Sciatic nerve (tissue), 2 donors: Measurements from ENCODE around the gene PNPLA6. TPM values are rescaled to one million over a fixed set of nuclear protein-coding genes. Genes with fewer than 3 reads are reported as not detected.
"Not testable (repeated sequence)": the region's sequence is repeated elsewhere in the genome, so short reads cannot be mapped to it uniquely, and the experiment has no call there.

Experiments
- ATAC-seq: fragments of 200-7000 bp; cut with Tn5 transposase; one replicate; pipeline ENCODE4 v1.9.1; 2020; ENCODE audit warnings: mild to moderate bottlenecking, moderate library complexity
- DNase-seq: peaks from one replicate; pipeline ENCODE4 v3.0.0-alpha.2; 2020; ENCODE audit warnings: low spot score
- intact Hi-C: fragments of 100-400 bp; cut with DNase I; formaldehyde crosslinking; loops from one replicate; pipeline ENCODE4 v1.14.2; 2022
- total RNA-seq: library from RNA; stranded (reverse); fragmentation: NEBNext Ultra II Directional; extraction: Animal tissue kit (Norgen Biotek cat#: 25700); gene quantifications from one replicate; pipeline ENCODE4 v1.2.1, GENCODE V29; 2021
- donor health status: DM: no; HTN: no; CAD: no.
- donor health status: DM: no; HTN: no; CAD: no.

Gene PNPLA6
- total RNA-seq, 1 donor from 2014 or later, result 133 TPM

DNA sequence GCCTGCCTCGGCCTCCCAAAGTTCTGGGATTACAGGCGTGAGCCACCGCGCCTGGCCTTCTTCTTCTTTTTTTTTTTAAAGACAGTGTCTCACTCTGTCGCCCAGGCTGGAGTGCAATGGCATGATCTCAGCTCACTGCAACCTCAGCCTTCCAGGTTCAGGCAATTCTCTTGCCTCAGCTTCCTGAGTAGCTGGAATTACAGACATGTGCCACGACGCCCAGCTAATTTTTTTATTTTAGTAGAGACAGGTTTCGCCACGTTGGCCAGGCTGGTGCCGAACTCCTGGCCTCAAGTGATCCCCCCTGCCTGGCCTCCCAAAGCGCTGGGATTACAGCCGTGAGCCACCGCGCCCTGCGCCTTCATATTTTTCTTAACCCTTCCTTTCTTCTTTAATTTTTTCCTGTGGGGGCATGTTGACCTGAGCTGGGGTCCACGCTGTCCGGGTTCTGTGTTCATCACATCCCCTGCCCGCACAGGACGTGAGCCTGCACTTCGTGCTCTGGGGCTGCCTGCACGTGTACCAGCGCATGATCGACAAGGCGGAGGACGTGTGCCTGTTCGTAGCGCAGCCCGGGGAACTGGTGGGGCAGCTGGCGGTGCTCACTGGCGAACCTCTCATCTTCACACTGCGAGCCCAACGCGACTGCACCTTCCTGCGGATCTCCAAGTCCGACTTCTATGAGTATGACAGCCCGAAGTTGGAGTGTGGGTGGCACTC lies 14.1 kb downstream of the PNPLA6 start:
- DNase-seq (no peak), ATAC-seq (no peak)
- intact Hi-C loops, result no loop called here

DNA sequence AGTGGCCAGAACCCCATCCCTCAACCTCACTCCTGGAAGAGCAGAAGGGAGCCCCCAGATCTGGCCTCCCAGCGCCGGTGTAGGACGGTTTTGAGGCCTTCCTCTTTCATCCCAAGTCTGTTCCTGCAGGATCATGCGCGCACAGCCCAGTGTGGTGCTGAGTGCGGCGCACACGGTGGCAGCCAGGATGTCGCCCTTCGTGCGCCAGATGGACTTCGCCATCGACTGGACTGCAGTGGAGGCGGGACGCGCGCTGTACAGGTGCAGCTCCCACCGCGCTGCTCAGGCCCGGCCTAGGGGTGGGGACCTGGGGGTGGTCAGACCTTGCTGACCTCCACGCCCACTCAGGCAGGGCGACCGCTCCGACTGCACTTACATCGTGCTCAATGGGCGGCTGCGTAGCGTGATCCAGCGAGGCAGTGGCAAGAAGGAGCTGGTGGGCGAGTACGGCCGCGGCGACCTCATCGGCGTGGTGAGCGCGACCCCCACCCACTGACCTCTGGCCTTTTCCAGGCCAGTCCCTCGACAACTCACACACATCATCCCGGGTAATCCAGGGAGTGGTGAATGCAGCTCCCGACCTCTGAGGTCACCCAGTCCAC lies 14.8 kb downstream of the PNPLA6 start:
- DNase-seq, result no peak
- peak; percentile 18 for ATAC-seq
- intact Hi-C loops, result no loop called here

DNA sequence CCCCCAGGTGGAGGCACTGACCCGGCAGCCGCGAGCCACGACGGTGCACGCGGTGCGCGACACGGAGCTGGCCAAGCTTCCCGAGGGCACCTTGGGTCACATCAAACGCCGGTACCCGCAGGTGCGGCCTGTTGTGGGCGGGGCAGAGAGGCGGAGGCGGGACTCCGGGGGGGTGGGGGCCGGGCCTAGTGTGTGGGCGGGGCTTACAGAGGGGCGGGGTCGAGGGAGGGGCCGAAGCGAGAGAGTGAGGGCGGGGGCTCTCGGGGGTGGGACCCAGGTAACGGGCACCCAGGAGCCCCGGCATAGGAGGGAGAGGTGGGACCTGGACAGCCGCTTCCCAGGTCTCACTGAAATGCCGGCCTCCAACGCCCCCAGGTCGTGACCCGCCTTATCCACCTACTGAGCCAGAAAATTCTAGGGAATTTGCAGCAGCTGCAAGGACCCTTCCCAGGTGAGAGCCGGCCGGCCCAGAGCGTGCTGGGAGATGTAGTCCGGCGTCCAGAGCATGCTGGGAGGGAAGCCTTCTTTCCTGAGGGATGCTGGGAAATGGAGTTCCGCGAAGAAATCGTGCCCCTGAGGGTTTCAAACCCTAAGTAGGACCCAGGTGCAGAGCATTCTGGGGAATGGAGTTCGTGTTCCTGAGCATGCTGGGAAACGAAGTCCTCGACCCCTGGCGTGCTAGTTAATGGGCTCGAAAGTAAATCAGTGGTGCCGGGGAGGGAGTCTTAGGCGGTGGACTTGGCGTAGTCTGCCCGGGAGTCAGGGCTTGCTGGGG lies 15.7 kb downstream of the PNPLA6 start:
- intact Hi-C loops, result no loop called here
- ATAC-seq, result peak; percentile 93
- DNase-seq, result peak; percentile 74

DNA sequence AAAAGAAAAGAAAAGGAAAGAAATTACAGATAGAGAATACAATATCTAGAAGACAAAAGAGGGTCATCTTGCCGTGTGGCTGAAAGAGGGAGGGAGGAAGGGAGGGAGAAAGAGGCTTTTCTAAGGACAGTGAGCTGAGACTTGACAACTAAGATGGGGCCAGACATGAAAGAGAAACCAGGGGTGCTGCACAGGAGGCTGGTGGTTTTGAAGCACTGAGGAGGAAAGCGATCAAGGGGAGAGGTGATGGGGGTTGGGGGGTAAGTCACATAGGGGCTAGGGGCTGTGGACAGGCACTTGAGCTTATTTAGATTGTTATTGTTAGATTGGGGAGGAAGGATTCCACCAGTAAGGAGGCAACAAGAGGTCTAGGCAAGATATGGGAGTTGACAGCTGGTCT lies 17.3 kb downstream of the PNPLA6 start:
- DNase-seq (no peak), ATAC-seq (no peak)
- intact Hi-C loops, result no loop called here

DNA sequence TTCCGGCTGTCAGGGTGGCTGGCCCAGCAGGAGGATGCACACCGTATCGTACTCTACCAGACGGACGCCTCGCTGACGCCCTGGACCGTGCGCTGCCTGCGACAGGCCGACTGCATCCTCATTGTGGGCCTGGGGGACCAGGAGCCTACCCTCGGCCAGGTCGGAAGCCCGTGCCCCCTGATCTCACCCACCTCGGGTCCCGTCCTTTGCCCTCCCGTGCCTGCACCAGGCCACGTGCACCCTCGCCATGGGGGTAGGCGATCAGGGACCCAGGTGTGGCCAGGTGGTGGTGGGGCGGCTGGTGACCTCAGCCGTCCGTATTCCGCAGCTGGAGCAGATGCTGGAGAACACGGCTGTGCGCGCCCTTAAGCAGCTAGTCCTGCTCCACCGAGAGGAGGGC lies 19.0 kb downstream of the PNPLA6 start:
- intact Hi-C loops, result no loop called here
- ATAC-seq, result no peak
- no peak for DNase-seq

DNA sequence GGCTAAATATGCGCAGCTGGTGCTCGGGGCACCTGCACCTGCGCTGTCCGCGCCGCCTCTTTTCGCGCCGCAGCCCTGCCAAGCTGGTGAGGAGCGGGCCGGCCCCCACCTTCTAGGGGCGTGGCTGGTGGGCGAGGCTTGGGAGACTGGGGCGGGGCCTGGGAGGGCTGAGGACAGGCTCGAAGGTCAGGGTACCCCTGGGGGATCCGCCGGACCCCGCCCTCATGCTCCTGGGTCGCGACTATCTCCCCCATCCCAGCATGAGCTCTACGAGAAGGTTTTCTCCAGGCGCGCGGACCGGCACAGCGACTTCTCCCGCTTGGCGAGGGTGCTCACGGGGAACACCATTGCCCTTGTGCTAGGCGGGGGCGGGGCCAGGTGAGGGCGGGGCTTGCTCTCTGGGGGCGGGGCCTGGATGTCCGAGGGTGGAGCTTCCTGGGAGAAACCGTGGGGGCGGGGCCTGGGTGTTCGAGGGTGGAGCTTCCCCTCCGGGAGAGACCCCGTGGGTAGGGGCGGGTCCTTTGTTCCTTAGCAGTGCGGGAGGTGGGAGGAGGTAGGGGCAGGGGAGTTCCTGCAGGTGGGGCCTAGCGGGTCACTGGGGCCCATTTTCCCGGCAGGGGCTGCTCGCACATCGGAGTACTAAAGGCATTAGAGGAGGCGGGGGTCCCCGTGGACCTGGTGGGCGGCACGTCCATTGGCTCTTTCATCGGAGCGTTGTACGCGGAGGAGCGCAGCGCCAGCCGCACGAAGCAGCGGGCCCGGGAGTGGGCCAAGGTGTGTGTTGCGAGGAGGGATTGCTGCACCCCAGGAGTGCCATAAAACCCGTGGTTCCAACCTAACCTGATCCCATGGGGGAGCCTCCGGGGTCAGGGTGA lies 19.7 kb downstream of the PNPLA6 start:
- DNase-seq (no peak), ATAC-seq (no peak)
- intact Hi-C loops, result no loop called here

DNA sequence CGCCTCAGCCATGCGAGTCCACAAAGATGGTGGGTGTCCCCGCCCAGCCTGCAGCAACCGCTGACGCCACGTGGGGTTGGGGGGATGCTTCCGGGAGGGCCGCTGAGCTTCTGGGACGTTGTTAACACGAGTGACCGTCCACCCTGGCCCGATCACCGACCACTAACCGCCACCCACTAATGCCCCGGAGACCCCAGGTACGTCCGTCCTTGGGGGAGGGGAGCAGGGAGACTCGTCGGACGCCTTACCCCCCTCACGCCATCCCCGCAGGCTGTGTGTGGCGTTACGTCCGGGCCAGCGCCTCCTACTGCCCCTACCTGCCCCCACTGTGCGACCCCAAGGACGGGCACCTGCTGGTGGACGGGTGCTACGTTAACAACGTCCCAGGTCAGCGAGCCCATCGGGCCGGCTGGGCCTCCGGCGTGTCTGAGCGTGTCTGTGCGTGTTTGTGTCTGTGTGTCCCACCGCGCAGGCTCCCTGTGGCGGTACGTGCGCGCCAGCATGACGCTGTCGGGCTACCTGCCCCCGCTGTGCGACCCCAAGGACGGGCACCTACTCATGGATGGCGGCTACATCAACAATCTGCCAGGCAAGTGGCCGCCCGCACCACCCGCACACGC lies 21.3 kb downstream of the PNPLA6 start:
- no peak for ATAC-seq
- intact Hi-C loops, result no loop called here
- no peak for DNase-seq

DNA sequence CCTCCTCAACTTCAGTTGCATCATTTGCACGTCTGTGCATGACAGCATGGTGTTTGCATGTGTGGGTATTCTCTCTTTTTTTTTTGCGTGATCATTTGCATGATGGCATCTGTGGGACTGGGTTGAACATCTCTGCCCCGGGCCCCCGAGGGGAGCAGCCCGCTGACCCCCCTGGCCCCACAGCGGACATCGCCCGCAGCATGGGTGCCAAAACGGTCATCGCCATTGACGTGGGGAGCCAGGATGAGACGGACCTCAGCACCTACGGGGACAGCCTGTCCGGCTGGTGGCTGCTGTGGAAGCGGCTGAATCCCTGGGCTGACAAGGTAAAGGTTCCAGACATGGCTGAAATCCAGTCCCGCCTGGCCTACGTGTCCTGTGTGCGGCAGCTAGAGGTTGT lies 23.1 kb downstream of the PNPLA6 start:
- intact Hi-C loops, result no loop called here
- no peak for ATAC-seq
- no peak for DNase-seq

DNA sequence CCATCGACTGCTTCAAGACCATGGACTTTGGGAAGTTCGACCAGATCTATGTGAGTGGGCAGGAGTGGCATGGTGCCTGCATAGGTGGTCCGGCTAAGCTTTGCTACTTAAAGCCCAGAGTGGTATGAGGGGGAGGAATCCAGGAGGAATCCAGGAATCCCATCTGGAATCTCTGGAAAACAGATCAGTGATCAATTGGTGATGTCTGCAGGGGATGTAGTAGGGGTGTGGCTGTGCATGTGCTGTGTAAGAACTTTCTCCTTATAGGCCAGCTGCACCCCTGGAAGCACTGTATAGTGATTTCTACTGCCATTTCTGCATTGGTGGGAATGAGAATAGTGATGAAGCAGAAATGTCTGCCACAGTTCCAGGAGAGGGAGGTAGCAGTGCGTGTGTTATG lies 23.6 kb downstream of the PNPLA6 start:
- intact Hi-C loops, result no loop called here
- no peak for DNase-seq
- ATAC-seq, result no peak

DNA sequence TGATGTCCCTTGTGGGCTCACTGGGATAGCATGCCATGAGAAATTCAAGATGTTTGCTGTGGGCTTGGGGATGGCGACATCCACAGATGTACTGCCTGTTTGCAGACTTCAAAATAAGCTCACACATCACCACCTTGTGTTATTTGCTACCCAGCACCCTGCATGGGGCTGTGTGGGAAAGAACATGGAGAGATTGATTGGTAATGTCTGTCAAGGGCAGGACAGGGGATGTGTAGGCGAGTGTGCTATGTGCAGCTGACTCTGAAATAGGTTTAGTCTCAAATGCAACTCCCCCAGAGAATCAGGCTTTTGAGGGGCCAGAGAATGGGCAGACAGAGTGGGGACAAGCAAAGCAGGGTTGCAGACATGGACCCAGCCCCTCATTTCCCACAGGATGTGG lies 24.7 kb downstream of the PNPLA6 start:
- DNase-seq (no peak), ATAC-seq (no peak)
- intact Hi-C loops, result no loop called here

DNA sequence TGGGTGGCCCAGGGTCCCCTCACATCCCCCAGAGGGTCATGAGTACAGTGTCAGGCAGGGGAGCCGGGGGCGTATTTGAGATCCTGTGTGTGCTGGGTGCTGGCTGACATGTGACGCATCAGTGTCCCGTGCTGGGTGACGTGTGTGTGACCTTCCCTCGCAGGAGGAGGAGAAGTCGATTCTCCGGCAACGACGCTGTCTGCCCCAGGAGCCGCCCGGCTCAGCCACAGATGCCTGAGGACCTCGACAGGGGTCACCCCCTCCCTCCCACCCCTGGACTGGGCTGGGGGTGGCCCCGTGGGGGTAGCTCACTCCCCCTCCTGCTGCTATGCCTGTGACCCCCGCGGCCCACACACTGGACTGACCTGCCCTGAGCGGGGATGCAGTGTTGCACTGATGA lies 25.8 kb downstream of the PNPLA6 start:
- intact Hi-C loops, result no loop called here
- ATAC-seq (peak; percentile 47), DNase-seq (no peak)

DNA sequence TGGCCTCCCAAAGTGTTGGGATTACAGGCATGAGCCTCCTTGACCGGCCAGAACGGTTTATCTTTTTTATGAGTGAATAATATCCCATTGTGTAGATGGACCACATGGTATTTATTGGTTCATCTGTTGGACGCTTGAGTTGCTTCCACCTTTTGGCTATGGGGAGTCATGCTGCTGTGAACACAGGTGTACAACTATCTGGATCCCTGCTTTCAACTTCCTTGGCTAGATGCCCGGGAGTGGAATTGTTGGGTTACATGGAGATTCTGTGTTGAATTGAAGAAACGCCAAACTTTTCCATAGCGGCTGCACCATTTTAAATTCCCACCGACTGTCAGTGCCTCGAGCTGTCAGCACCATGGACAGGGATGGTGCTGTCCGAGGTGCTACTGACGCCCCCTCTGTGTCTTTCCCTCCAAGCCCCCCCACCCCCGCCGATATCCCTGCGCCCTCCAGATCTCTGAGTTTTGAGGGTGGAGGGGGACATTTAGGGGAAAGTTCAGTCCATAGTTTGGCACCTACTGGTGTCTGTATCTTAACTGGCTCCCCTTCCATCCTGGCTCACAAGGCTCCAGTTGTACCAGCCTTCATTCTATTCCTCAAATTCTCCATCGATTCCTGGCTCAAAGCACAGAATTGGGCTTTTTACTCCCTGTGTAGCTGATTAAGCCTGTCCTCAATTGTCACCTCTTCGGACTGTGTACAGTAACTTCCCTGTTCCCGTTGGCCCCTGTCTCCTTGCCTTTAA lies 27.3 kb downstream of the PNPLA6 start:
- no peak for ATAC-seq
- intact Hi-C loops, result no loop called here
- DNase-seq, result no peak

DNA sequence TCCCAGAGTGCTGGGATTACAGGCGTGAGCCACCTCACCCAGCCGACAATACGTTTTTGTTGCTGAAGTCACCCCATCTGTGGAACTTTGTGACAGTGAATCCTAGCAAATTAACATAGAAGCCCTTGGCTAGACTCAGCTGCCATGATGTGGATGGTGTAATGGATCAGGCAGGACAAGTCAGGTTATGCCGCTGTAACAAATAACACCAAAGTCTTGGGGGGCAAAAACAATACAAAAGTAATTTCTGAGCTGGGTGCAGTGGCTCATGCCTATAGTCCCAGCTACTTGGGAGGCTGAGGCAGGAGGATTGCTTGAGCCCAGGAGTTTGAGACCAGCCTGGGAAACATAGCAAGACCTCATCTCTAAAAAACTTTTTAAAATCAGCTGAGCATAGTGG lies 29.3 kb downstream of the PNPLA6 start:
- intact Hi-C loops, result no loop called here
- DNase-seq (no peak), ATAC-seq (no peak)

DNA sequence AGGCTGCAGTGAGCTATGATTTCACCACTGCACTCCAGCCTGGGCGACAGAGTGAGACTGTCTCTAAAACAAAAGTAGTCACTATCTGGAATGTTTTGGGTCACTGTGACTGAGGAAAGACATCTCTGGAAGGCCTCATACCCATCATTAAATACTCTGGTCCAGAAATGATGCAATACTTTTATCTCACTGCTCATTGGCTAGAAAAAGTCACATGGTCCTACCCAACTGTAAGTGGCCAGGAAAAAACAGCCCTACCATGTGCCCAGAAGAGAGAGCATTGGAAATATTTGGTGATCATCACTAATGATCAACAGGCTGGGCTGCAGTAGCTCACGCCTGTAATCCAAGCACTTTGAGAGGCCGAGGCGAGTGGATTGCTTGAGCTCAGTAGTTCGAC lies 29.8 kb downstream of the PNPLA6 start:
- no peak for ATAC-seq

DNA sequence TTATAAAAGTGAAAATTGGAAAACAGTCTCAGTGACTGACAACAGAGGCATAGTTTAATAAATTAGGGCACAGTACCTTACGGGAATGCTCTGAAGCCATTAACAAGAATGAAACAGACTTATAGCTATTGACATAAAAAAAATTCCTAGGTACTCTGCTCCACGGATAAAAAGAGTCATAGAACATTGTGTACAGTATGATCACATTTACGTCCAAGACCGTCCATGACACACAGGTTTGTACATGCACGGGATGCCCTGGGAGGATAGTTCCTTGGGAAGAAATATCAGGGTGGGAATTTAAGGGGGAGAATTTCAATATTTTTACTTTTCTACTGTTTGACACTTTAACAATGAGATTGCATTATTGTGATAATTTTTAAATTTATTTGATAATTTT lies 35.2 kb downstream of the PNPLA6 start:
- no peak for ATAC-seq
- intact Hi-C loops, result no loop called here
- DNase-seq, result no peak

More for the DNA sequence above, 29.8 kb downstream of the PNPLA6 start:
- no peak for DNase-seq
- intact Hi-C loops, result no loop called here

DNA sequence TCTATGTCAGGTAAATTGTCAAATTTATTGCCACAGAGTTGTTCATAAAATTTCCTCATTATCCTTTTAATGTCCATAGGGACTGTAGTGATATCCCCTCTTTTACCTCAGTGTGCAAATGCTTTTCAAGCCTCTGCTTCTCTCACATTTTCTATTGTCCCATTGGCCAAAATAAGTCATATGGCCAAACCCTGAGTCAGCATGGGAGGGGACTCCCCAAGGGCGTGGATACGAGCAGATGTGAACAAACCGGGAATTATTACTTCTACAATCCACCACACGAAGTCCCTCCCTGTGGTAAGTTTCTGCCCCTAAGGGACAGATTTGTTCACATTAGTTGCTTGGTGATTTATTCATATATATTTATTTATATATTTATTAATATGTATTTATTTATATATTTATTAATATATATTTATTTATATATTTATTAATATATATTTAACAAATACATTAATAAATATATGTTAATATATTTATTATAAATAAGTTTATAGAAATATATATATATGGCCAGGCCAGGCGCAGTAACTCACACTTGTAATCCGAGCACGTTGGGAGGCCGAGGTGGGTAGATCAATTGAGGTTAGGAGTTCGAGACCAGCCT lies 40.0 kb downstream of the PNPLA6 start:
- no peak for ATAC-seq
- DNase-seq, result no peak
- intact Hi-C loops, result no loop called here

DNA sequence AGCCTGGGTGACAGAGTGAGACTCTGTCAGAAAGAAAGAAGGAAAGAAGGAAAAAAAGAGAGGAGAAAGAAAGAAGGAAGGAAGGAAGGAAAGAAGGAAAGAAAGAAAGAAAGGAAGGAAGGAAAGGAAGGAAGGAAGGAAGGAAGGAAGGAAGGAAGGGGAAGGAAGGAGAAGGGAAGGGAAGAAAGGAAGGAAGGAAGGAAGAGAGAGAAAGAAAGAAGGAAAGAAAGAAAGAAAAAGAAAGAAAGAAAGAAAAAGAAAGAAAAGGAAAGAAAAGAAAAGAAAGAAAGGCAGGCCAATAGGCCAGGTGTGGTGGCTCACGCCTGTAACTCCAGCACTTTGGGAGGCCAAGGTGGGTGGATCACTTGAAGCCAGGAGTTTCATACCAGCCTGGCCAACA lies 41.9 kb downstream of the PNPLA6 start:
- ATAC-seq, intact Hi-C loops: not testable (repeated sequence)

DNA sequence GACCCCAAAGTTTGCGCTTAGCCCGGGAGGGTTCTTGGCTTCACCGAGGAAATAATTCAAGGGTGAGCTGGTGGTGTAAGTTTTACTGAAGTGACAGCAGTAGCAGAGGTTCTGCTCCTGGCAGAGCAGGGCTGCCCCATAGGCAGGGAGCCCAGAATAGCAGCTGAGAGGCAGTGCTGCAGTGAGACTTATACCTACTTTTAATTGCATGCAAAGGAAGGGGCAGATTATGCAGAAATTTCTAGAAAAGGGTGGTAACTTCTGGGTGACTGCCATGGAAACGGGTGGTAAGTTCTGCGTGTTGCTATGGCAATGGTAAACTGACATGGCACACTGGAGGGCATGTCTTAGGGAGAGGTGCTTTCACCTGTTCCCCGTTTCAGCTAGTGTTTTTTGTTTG lies 42.6 kb downstream of the PNPLA6 start:
- DNase-seq, result no peak
- intact Hi-C loops, result no loop called here
- no peak for ATAC-seq

More for the DNA sequence above, 41.9 kb downstream of the PNPLA6 start:
- not testable (repeated sequence) for DNase-seq
